Measurements from ENCODE around the gene AFF3.

The AFF3 gene

DNA sequence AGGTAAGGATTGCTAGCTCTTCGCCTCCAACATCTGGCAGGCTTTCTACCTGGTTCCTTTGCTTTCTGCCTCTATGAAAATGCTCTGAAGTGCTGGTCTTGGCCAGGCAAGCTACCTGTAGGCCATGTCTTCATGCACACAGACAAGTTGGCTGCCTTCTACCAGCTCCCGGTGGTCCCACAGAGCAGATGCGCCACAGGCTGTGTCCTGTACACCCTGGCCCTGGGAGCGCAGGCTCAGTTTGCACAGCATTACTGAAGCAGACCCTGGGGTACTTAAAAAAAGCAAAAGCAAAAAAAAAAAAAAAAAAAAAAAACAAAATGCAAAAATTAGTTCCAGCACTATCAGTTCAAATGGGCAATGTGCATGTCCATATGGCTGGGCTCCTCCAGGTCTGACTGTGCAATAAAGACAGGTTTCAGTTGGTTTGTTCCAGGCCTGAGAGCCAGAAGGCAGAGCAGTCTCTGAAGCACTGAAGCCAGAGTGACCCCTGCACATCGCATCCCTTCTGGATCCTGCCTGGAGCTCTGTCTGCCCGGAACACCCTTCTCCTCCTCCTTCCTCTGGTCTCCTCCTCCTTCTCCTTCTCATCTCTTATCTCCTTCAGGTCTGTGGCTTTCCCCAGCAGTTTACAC, 364.6 kb downstream of the AFF3 start:
- TF ChIP-seq TAF1 (IDR thresholded peaks at IDR 0.05; ENCODE audit: low read depth) = no peak
- no peak for TF ChIP-seq CEBPB (IDR thresholded peaks at IDR 0.05)
- no peak for TF ChIP-seq NFIC (IDR thresholded peaks at IDR 0.05)
- no peak for TF ChIP-seq FOXM1 (IDR thresholded peaks at IDR 0.05; ENCODE audit: borderline replicate concordance, low read depth)
- TF ChIP-seq, protein P1, sequence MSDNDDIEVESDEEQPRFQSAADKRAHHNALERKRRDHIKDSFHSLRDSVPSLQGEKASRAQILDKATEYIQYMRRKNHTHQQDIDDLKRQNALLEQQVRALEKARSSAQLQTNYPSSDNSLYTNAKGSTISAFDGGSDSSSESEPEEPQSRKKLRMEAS (IDR thresholded peaks at IDR 0.05) = no peak
- no peak for TF ChIP-seq RAD21 (IDR thresholded peaks at IDR 0.05; ENCODE audit: low read depth)
- no peak for TF ChIP-seq EP300 (IDR thresholded peaks at IDR 0.05; ENCODE audit: borderline replicate concordance)

DNA sequence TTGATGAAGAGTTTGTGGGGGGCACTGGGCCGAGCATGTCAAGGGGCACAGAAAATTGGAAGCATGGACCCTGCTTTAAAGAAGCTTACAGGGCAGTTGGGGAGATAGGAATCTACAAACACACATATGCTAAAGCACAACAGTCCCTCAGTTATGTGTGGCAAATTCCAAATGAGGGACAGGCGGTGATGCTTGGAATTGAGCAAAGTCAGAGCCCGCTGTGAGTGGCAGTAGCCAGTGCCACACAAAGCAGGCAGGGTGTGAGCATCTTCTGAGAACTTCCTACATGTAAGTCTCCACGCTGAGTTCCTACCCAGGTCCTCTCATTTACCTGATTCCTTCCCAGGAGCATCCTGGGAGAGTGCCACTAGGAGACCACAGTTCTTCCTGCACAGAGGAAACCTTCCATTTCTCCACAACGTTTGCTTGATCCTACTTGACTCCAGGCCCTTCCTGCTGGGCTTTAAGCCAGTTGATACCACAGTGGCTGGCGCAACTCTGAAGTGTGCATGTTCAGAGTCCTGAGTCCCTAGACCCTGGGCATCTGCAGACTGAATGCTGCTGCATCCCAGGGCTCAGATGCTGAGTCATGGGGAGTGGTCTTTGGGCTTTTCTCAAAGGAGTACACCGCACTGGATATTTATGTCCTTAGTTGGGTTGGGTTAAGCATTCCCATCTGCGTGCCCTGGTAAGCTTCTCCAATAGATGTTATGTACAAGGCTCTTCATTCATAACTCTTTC, 365.3 kb downstream of the AFF3 start:
- no peak for TF ChIP-seq TCF12 (IDR thresholded peaks at IDR 0.05; ENCODE audit: low read depth)
- TF ChIP-seq, protein P2, sequence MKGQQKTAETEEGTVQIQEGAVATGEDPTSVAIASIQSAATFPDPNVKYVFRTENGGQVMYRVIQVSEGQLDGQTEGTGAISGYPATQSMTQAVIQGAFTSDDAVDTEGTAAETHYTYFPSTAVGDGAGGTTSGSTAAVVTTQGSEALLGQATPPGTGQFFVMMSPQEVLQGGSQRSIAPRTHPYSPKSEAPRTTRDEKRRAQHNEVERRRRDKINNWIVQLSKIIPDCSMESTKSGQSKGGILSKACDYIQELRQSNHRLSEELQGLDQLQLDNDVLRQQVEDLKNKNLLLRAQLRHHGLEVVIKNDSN (IDR thresholded peaks at IDR 0.05) = no peak
- no peak for TF ChIP-seq TEAD4 (IDR thresholded peaks at IDR 0.05)
- no peak for TF ChIP-seq EP300 (IDR thresholded peaks at IDR 0.05; ENCODE audit: borderline replicate concordance)
- no peak for TF ChIP-seq CEBPB (IDR thresholded peaks at IDR 0.05)
- TF ChIP-seq ZBTB7A (IDR thresholded peaks at IDR 0.05; ENCODE audit: low read depth) = no peak
- TF ChIP-seq, protein P1 (IDR thresholded peaks at IDR 0.05) = no peak
- TF ChIP-seq NFIC (IDR thresholded peaks at IDR 0.05) = no peak
- TF ChIP-seq FOXM1 (IDR thresholded peaks at IDR 0.05; ENCODE audit: borderline replicate concordance, low read depth) = no peak
- TF ChIP-seq TAF1 (IDR thresholded peaks at IDR 0.05; ENCODE audit: low read depth) = no peak
- TF ChIP-seq EGR1 (IDR thresholded peaks at IDR 0.05) = no peak
- no peak for TF ChIP-seq CREB1 (IDR thresholded peaks at IDR 0.05; ENCODE audit: low read depth)

DNA sequence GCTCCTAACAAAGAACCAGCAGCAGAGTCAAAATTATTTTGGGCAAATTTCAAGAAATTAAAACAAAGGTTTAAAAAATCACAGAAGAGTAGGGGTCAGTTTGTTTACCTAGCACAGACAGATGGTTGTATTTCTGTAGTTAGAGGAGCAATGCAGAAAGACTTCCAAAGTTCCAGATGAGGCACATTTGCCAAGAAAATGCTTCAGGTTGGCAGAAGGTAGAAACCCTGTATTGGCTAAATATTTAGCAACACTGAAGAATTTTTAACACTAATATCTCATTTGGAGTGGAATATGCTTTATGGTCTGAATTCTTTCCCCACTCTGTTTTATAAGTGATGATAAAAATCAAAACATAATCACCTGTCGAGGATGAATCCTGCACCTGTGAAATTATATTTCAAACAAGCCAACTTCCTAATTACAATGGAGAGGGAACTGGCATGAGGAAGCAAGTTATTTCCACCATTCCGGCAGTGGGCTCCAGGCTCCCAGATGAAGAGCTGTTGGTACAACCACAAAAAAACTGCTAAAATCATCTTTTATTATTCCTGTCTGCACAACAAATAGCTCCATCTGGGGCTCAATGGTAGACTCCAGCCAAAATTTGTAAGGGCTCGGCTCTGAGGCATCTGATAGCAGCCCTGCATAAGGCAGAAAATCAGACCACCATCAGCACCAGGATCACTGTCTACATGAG, 366.0 kb downstream of the AFF3 start:
- TF ChIP-seq YY1 (IDR thresholded peaks at IDR 0.05; ENCODE audit: low read depth) = no peak
- TF ChIP-seq, protein P2 (IDR thresholded peaks at IDR 0.05) = no peak
- TF ChIP-seq CEBPB (IDR thresholded peaks at IDR 0.05) = no peak
- no peak for TF ChIP-seq FOXM1 (IDR thresholded peaks at IDR 0.05; ENCODE audit: borderline replicate concordance, low read depth)
- no peak for TF ChIP-seq ZBTB7A (IDR thresholded peaks at IDR 0.05; ENCODE audit: low read depth)
- TF ChIP-seq TAF1 (IDR thresholded peaks at IDR 0.05; ENCODE audit: low read depth) = no peak
- TF ChIP-seq EP300 (IDR thresholded peaks at IDR 0.05; ENCODE audit: borderline replicate concordance) = no peak

DNA sequence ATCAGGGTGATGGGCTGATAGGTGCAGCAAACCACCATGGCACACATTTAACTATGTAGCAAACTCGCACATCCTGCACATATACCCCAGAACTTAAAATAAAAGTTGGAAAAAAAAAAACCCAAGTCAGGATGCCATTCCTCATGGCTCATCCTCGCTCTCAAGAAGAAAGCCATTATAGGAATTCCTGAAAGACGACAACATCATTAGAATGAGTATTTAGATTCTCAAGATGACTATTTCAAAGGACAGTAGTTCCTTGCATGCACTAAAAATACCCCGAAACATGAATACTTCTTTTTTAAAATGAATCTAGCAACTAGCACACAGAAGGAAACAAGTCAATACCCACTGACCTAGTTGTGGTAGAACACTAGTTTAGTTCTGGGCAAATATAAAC, 366.8 kb downstream of the AFF3 start:
- TF ChIP-seq NFIC (IDR thresholded peaks at IDR 0.05) (no peak), FOXM1 (IDR thresholded peaks at IDR 0.05; ENCODE audit: borderline replicate concordance, low read depth) (no peak), EP300 (IDR thresholded peaks at IDR 0.05; ENCODE audit: borderline replicate concordance) (no peak), TCF12 (IDR thresholded peaks at IDR 0.05; ENCODE audit: low read depth) (no peak), CREB1 (IDR thresholded peaks at IDR 0.05; ENCODE audit: low read depth) (no peak), EGR1 (IDR thresholded peaks at IDR 0.05) (no peak), TEAD4 (IDR thresholded peaks at IDR 0.05) (no peak), CEBPB (IDR thresholded peaks at IDR 0.05) (no peak), ZBTB7A (IDR thresholded peaks at IDR 0.05; ENCODE audit: low read depth) (no peak), YY1 (IDR thresholded peaks at IDR 0.05; ENCODE audit: low read depth) (no peak), TAF1 (IDR thresholded peaks at IDR 0.05; ENCODE audit: low read depth) (no peak), RAD21 (IDR thresholded peaks at IDR 0.05; ENCODE audit: low read depth) (no peak)
- TF ChIP-seq, protein P1 (IDR thresholded peaks at IDR 0.05) = no peak
- TF ChIP-seq, protein P3, sequence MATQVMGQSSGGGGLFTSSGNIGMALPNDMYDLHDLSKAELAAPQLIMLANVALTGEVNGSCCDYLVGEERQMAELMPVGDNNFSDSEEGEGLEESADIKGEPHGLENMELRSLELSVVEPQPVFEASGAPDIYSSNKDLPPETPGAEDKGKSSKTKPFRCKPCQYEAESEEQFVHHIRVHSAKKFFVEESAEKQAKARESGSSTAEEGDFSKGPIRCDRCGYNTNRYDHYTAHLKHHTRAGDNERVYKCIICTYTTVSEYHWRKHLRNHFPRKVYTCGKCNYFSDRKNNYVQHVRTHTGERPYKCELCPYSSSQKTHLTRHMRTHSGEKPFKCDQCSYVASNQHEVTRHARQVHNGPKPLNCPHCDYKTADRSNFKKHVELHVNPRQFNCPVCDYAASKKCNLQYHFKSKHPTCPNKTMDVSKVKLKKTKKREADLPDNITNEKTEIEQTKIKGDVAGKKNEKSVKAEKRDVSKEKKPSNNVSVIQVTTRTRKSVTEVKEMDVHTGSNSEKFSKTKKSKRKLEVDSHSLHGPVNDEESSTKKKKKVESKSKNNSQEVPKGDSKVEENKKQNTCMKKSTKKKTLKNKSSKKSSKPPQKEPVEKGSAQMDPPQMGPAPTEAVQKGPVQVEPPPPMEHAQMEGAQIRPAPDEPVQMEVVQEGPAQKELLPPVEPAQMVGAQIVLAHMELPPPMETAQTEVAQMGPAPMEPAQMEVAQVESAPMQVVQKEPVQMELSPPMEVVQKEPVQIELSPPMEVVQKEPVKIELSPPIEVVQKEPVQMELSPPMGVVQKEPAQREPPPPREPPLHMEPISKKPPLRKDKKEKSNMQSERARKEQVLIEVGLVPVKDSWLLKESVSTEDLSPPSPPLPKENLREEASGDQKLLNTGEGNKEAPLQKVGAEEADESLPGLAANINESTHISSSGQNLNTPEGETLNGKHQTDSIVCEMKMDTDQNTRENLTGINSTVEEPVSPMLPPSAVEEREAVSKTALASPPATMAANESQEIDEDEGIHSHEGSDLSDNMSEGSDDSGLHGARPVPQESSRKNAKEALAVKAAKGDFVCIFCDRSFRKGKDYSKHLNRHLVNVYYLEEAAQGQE (IDR thresholded peaks at IDR 0.05; ENCODE audit: low read depth) = no peak
- TF ChIP-seq, protein P2 (IDR thresholded peaks at IDR 0.05) = no peak

DNA sequence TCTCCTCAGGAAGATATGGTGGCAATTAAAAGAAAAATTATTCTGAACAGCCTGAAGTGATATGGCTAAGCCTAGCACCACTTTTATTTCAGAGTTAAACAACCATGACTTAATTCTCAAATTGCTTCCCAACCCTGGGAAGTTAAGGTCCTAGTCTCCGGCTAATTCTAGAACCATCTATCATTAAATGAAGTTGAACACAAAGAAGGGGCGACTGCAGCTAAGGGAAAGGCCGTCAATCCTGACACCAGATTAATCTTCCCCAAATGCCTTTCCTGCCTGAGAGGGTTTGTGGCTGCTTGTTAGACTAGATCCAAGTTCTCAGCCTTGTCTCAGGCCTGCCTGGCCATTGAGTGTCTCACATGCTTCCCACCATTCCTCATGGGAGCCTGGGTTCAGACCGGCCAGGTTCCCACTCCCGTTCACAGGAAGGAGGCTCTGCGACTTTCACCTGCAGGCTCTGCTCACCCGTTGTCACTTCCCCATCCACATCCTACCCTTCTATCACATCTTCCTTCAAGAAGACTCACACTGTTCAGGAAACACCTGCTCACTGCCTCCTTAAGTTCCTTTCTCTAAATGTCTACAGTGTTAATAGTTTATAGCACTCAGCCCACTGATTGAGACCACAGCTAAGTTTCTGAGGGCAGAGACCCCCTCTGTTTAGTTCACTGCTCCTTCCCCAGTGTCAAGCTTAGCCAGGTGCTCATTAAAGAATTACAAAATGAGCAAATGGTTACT, 369.6 kb downstream of the AFF3 start:
- TF ChIP-seq CREB1 (IDR thresholded peaks at IDR 0.05; ENCODE audit: low read depth) (no peak), YY1 (IDR thresholded peaks at IDR 0.05; ENCODE audit: low read depth) (no peak), TAF1 (IDR thresholded peaks at IDR 0.05; ENCODE audit: low read depth) (no peak), RAD21 (IDR thresholded peaks at IDR 0.05; ENCODE audit: low read depth) (no peak), ZBTB7A (IDR thresholded peaks at IDR 0.05; ENCODE audit: low read depth) (no peak), TCF12 (IDR thresholded peaks at IDR 0.05; ENCODE audit: low read depth) (no peak)
- TF ChIP-seq, protein P2 (IDR thresholded peaks at IDR 0.05) = no peak

Measured in Ishikawa (cell line).